22Rv1 (cell line): ENCODE results near the gene MBLAC2.

Experiments used
- ZFX ChIP-seq: fragments of 450-650 bp; IDR thresholded peaks from 2 replicates; pipeline ENCODE4 v1.6.1; 2017; ENCODE audit warnings: antibody characterized with exemption, borderline replicate concordance
- TF ChIP-seq, protein P1 (sequence below): fragments of 450-650 bp; IDR thresholded peaks from 2 replicates; pipeline ENCODE4 v1.5.1; 2017; ENCODE audit warnings: mild to moderate bottlenecking

GRCh38 chr5:90473396-90474234 is 956 bp downstream of the MBLAC2 start:
- TF ChIP-seq, protein P1, sequence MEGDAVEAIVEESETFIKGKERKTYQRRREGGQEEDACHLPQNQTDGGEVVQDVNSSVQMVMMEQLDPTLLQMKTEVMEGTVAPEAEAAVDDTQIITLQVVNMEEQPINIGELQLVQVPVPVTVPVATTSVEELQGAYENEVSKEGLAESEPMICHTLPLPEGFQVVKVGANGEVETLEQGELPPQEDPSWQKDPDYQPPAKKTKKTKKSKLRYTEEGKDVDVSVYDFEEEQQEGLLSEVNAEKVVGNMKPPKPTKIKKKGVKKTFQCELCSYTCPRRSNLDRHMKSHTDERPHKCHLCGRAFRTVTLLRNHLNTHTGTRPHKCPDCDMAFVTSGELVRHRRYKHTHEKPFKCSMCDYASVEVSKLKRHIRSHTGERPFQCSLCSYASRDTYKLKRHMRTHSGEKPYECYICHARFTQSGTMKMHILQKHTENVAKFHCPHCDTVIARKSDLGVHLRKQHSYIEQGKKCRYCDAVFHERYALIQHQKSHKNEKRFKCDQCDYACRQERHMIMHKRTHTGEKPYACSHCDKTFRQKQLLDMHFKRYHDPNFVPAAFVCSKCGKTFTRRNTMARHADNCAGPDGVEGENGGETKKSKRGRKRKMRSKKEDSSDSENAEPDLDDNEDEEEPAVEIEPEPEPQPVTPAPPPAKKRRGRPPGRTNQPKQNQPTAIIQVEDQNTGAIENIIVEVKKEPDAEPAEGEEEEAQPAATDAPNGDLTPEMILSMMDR = no peak
- TF ChIP-seq ZFX = no peak
